Fibroblast of the aortic adventitia (primary cell): ENCODE measurements around the gene PRKN. TPM values are rescaled to one million over a fixed set of nuclear protein-coding genes. Genes with fewer than 3 reads are reported as not detected.

Experiments
- DNase-seq: peaks from one replicate; pipeline ENCODE4 v3.0.0-alpha.2; 2010; ENCODE audit warnings: low read depth
- H3K4me3 ChIP-seq: 2 replicates; pipeline ENCODE4 v1.5.1; 2011; ENCODE audit warnings: low read depth, mild to moderate bottlenecking, control low read depth, low read length, moderate library complexity
- total RNA-seq: library from RNA; depleted of rRNA; stranded (reverse); fragments of >200 nt; gene quantifications from 2 replicates; pipeline ENCODE4 v1.2.3, GENCODE V29; 2012; ENCODE audit warnings: low replicate concordance
- TF ChIP-seq, protein P1 (sequence below): IDR thresholded peaks from 2 replicates; pipeline ENCODE4 v1.5.1; 2011; ENCODE audit warnings: mild to moderate bottlenecking, low read length, control low read depth, inconsistent platforms; ENCODE audit not compliant: insufficient read depth

PRKN gene
- total RNA-seq, 1 donor: 2.0 TPM

- DNase-seq: no peak
- H3K4me3 ChIP-seq: no peak overlapping the region
- TF ChIP-seq, protein P1, sequence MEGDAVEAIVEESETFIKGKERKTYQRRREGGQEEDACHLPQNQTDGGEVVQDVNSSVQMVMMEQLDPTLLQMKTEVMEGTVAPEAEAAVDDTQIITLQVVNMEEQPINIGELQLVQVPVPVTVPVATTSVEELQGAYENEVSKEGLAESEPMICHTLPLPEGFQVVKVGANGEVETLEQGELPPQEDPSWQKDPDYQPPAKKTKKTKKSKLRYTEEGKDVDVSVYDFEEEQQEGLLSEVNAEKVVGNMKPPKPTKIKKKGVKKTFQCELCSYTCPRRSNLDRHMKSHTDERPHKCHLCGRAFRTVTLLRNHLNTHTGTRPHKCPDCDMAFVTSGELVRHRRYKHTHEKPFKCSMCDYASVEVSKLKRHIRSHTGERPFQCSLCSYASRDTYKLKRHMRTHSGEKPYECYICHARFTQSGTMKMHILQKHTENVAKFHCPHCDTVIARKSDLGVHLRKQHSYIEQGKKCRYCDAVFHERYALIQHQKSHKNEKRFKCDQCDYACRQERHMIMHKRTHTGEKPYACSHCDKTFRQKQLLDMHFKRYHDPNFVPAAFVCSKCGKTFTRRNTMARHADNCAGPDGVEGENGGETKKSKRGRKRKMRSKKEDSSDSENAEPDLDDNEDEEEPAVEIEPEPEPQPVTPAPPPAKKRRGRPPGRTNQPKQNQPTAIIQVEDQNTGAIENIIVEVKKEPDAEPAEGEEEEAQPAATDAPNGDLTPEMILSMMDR: no peak
These were observed 471.2 kb downstream of the PRKN start for GRCh38 chr6:162256361-162256760.

- H3K4me3 ChIP-seq: no peak overlapping the region
- DNase-seq: no peak
- TF ChIP-seq, protein P1: no peak
These were observed 476.3 kb downstream of the PRKN start for GRCh38 chr6:162251257-162251656.

DNA sequence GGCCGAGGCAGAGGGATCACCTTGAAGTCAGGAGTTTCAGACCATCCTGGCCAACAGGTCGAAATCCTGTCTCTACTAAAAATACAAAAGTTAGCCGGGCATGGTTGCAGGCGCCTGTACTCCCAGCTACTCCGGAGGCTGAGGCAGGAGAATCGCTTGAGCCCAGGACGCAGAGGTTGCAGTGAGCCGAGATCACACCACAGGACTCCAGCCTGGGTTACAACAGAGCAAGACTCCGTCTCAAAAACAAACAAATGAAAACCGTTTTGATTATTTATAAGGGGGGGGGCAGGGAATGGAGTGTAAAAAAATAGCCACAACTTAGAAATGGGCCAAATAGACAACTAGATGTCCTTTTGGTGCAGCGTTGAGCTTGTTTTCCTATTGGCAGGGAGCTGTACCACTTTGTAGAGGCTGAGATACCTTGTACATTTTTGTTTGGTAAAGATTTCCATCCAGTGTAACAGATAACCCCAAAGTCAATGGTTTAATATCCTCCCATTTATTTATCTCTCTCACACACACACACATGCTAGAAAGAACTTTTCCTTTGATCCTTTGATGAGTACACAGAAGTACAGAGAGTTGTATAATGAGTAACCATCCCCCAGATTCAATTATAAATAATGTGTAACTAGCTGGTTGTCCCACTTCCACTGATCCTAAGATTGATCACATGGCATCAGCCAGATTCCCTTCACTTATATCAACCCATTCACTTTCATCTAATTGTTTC, 477.5 kb downstream of the PRKN start:
- TF ChIP-seq, protein P1: no peak
- no peak overlapping the region for H3K4me3 ChIP-seq
- DNase-seq: no peak

DNA sequence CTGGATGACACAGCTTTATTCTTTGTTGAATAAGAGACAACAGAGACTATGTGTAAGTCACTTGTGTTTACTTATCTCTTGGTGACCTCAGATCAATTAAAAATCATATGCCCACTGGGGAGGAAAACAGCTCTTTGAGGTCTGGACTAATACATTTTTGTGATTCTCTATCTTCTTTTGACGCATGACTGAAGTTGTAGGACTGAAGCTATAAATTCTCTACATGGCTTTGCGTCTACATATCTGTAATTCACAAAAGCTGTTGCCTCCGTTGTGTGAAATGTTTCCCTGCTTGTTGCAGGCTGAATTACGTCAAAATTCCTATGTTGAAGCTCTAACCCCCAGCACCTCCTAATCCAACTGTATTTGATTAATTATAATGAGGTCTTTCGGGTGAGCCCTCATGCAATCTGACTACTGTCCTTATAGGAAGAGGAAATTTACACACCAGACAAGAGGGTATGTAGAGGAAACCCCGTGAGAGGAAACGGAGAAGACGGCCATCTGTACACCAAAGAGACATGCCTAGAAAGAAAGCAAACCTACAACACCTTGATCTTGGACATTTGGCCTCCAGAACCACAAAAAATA, 481.6 kb downstream of the PRKN start:
- no peak for DNase-seq
- TF ChIP-seq, protein P1: no peak
- no peak overlapping the region for H3K4me3 ChIP-seq

GRCh38 chr6:162244031-162244430, 483.5 kb downstream of the PRKN start:
- DNase-seq: no peak
- TF ChIP-seq, protein P1: no peak
- H3K4me3 ChIP-seq: no peak overlapping the region

DNA sequence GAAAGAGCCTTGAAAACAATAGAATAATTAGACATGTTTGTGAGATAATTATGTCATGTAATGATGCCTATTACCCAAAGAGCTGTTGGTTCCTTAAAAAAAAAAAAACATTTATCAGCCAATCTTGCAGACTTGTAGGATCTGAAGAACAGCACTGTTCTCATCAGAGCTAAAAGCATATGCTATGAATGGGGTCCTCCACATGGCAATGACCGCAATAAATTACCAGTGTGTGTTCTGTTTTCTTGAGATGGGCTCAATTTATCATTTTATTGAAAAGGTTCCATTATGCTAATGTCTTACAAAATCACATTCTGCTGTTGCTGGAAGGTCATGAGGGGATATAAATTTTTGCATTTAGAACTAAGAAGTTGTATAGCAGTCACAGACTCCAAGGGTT, 484.7 kb downstream of the PRKN start:
- TF ChIP-seq, protein P1: no peak
- H3K4me3 ChIP-seq: no peak overlapping the region
- no peak for DNase-seq
